Caki2 (cell line): ENCODE data around the gene EMCN. TPM values are rescaled to one million over a fixed set of nuclear protein-coding genes. Genes with fewer than 3 reads are reported as not detected.
"Not testable (repeated sequence)": the region's sequence is repeated elsewhere in the genome, so short reads cannot be mapped to it uniquely, and the experiment has no call there.

Experiments used
- DNase-seq: peaks from one replicate; pipeline ENCODE4 v3.0.0-alpha.2; 2015; ENCODE audit warnings: low read depth
- in situ Hi-C: cut with HindIII; loops from 2 replicates; pipeline ENCODE4 v1.10.0; 2016; ENCODE audit warnings: low sequenced_read_pairs, low pct_unique_long_range_greater_than_20kb, mixed read lengths
- total RNA-seq: library from RNA; depleted of rRNA; stranded (reverse); fragments of >200 nt; shearing (Covaris generic); gene quantifications from 2 replicates; pipeline ENCODE4 v1.2.3, GENCODE V29; 2014; ENCODE audit warnings: low replicate concordance; rRNA removed

EMCN gene
- total RNA-seq: not detected in 2 replicates

DNA sequence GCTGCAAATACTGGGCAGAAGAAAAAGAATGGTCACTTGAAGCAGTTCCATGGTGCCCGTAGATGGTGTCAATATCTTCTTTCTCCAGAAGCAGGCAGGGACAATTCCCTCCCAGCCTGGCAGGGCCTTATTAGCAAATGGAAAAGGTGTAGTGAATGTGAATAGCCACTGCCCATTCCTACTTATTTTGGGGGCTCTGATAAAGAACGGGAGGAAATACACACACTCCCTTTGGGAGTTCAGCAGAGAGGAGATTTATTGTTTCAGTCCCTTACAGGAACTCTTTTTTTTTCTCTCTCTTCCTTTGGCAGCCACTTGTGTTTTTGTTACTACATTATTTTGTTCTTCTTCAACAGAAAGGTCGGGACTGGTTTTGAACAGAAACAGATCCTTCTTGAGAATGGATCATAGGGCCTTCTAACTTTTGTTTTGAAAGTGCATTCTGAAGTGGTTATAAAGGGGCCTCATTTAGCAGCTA lies at the start of gene EMCN:
EMCN (minus strand) TSS at position 159 of the 478 bp plus-strand sequence; CDS start at position 51, 108 bp downstream.
- in situ Hi-C loops: no loop called here
- DNase-seq: no peak

DNA sequence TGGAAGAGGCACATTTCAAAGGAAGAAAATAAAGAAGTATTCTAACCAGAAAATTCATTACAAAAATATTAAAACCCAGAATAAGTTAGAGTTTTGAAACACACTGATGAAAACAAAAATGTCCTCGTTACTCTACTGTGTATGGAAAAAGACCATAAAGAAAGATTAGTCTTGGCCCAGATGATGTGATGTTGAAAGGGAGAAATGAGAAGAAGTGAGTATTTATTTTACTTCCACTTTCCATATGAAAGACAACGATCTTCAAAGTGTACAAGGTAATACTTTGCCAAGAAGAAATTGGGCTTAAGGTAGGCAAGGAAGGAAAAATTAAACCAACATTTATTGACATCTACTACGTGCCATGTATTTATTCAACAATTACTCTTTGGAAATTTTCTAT lies 48.6 kb upstream of the EMCN start:
- in situ Hi-C loops: no loop called here
- no peak for DNase-seq

DNA sequence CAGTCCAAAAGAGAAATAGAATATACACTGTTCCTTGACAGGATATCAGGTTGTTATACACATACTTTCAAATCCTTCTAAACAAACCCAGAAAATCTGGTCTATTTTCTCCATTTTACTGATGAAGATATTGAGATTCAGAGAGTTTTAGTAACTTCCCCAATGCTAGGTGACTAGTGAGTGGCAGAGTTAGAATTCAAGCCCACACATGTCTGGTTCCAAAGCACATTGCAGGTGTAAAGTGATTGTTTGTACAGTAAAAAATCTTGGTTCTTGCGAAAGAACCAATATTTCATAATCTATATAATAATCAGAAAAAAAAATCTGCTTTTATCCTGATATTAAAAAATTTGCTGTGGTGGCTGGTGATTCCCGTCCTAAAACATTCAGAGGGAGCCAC lies 39.5 kb upstream of the EMCN start:
- in situ Hi-C loops: no loop called here
- DNase-seq: no peak

- in situ Hi-C loops: no loop called here
- no peak for DNase-seq
Observed at GRCh38 chr4:100555611-100556337, 38.0 kb upstream of the EMCN start.

GRCh38 chr4:100548200-100548560 lies 30.4 kb upstream of the EMCN start:
- in situ Hi-C loops: no loop called here
- no peak for DNase-seq

DNA sequence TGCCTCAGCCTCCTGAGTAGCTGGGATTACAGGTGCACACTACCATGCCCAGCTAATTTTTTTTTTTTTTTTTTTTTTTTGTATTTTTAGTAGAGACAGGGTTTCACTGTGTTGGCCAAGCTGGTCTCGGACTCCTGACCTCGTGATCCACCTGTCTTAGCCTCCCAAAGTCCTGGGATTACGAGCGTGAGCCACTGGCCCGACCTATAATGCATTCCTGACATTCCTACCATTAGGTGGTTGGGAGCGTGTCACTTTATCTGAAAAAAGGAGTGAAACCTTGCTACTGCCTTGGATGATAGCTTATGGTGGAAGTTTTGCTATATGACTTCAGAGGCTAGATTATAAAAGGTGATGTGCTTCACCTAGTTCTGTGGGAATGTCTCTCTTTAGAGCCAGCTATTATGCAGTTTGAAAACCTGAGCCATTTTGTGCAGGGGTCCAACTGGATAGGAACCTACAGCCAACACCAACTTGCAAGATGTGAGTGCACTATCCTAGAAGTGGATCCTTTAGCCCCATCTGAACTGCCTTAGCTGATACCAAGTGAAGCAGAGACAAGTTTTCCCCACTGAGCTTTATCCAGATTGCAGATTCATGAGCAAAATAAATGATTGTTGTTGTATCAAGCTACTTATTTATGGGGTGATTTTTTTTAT lies 29.8 kb upstream of the EMCN start:
- in situ Hi-C loops: no loop called here

GRCh38 chr4:100545427-100545826 lies 27.6 kb upstream of the EMCN start:
- DNase-seq: no peak
- in situ Hi-C loops: no loop called here

More for the DNA sequence above, 29.8 kb upstream of the EMCN start:
- no peak for DNase-seq

- in situ Hi-C loops: no loop called here
- DNase-seq: no peak
Observed at GRCh38 chr4:100540131-100540530, 22.3 kb upstream of the EMCN start.

- in situ Hi-C loops: no loop called here
- no peak for DNase-seq
Observed at GRCh38 chr4:100539706-100540105, 21.9 kb upstream of the EMCN start.

DNA sequence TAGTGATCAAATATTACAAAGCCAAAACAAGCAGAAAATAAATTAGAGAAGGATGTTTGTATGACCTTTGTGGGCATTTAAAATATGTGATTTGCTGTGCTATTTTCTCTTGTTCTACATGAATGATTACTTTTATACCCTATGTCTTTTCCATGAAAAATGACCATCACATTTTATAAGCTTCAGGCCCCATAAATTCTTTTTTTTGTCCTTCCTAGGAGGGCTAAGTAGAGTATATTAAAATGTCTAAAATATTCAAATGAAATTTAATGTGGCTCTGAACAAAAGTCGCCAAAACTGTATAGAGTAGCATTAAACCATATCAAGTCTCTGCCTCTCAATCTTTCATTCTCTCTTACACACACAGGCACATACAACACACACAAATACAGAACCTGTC lies 15.9 kb upstream of the EMCN start:
- no peak for DNase-seq
- in situ Hi-C loops: no loop called here

DNA sequence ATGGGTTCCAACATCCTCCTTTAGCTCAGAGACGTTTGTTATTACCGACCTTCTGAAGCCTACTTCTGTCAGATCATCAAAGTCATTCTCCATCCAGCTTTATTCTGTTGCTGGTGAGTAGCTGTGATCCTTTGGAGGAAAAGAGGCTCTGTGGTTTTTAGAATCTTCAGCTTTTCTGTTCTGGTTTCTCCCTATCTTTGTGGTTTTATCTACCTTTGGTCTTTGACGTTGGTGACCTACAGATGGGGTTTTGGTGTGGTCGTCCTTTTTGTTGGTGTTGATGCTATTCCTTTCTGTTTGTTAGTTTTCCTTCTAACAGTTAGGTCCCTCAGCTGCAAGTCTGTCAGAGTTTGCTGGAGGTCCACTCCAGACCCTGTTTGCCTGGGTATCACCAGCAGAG lies 12.3 kb upstream of the EMCN start:
- in situ Hi-C loops, DNase-seq: not testable (repeated sequence)

DNA sequence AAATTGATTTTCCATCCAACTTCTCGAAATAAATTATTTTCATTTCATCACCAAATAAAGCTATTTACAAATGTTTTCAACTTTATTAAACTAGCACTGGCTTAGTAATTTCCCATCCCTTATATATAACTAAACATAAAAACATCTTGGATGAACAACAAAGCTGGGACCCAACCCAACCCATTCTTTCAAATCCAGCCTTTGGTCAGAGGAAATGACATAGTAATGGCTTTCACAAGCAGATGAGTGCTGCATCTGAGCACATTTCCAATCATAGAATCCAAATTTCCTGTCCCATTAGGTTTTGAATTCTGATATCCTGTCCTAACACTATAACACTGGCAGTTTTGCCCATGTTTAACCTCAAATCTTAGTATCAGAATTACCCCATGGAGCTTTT lies 7.9 kb upstream of the EMCN start:
- in situ Hi-C loops: no loop called here
- no peak for DNase-seq

- no peak for DNase-seq
- in situ Hi-C loops: no loop called here
Observed at GRCh38 chr4:100519205-100519604, 1.4 kb upstream of the EMCN start.

DNA sequence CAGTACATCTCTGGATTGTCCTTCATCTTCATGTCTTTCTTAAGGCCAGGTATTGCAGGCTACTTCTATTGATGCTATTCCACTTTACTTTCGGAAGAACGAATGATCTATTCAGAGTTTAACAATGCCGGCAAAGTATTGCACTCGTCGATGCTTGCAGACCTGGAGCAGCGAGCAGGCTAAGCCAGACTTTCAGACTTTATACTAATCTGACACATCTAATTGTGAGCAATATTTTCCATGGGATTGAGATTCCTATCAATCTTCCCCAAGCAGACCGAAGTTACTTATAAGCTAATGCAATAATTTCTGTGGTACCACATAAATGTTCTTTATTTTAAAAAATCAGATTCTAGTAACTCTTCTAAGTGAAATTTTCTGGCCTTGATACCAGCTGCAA lies 1.6 kb downstream of the EMCN start:
- DNase-seq: no peak
- in situ Hi-C loops: no loop called here

GRCh38 chr4:100511896-100512295 lies 5.9 kb downstream of the EMCN start:
- DNase-seq: no peak
- in situ Hi-C loops: no loop called here

GRCh38 chr4:100510551-100510950 lies 7.3 kb downstream of the EMCN start:
- in situ Hi-C loops: no loop called here
- no peak for DNase-seq

GRCh38 chr4:100509386-100509785 lies 8.4 kb downstream of the EMCN start:
- no peak for DNase-seq
- in situ Hi-C loops: no loop called here

DNA sequence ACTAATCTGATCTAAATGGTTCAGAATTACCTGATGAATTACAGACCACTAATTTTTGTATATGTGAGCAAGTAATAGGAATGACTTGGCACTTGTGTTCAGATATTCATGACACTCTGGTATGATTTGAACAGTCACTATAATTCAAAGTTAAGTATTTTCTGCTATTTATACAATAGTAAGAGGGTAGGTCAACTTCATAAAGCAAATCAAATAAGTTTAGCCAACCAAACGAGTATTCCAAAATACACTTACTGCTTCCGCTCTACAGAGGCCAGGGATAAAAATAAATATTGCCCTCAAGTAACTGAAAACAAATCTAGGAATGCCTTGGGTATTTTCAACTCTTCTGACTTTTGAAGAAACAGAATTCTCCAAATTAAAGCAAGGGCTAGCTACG lies 9.1 kb downstream of the EMCN start:
- no peak for DNase-seq
- in situ Hi-C loops: no loop called here

- in situ Hi-C loops: no loop called here
- no peak for DNase-seq
Observed at GRCh38 chr4:100504086-100504874, 13.5 kb downstream of the EMCN start.
